Type B pancreatic cell (in vitro differentiated cells): Measurements from ENCODE around the gene SNAI1. TPM values are rescaled to one million over a fixed set of nuclear protein-coding genes. Genes with fewer than 3 reads are reported as not detected.

ENCODE experiments used
- DNase-seq: peaks from one replicate; pipeline ENCODE4 v3.0.0; 2021; ENCODE audit warnings: mixed read lengths; ENCODE audit not compliant: unreplicated experiment; ENCODE audit errors: extremely low spot score
- H3K27ac Mint-ChIP-seq: 2 replicates; pipeline ENCODE4 v1.8.0; 2021; ENCODE audit warnings: mild to moderate bottlenecking, mixed read lengths
- H3K27me3 Mint-ChIP-seq: 2 replicates; pipeline ENCODE4 v1.8.0; 2021; ENCODE audit warnings: mixed read lengths
- H3K36me3 Mint-ChIP-seq: 2 replicates; pipeline ENCODE4 v1.8.0; 2021; ENCODE audit warnings: mixed read lengths
- H3K4me1 Mint-ChIP-seq: one replicate; pipeline ENCODE4 v1.8.0; 2021; ENCODE audit warnings: mixed read lengths; ENCODE audit not compliant: unreplicated experiment
- H3K4me3 Mint-ChIP-seq: 2 replicates; pipeline ENCODE4 v1.8.0; 2021; ENCODE audit warnings: mild to moderate bottlenecking, mixed read lengths
- H3K9me3 Mint-ChIP-seq: 2 replicates; pipeline ENCODE4 v1.8.0; 2021; ENCODE audit warnings: mixed read lengths
- CTCF ChIP-seq: fragments of 200-600 bp; sonication (generic); conservative IDR thresholded peaks from 2 replicates; pipeline ENCODE4 v1.5.0; 2021; ENCODE audit warnings: antibody characterized with exemption, mild to moderate bottlenecking
- total RNA-seq: library from RNA; stranded (reverse); gene quantifications from 2 replicates; pipeline ENCODE4 v1.2.1, GENCODE V29; 2021; ENCODE audit warnings: low replicate concordance

Gene SNAI1
- total RNA-seq, 1 donor from 2014 or later = 30.8 TPM

- Mint-ChIP-seq H3K36me3 (no peaks in the 10 kb centered on the region), H3K4me1 (peaks cover 28% of the 10 kb centered on the region), H3K4me3 (no peak overlapping the region), H3K27me3 (no peaks in the 10 kb centered on the region), H3K27ac (no peak overlapping the region), H3K9me3 (no peaks in the 10 kb centered on the region)
- DNase-seq = no peak
- no peak for TF ChIP-seq CTCF
Measured at GRCh38 chr20:50037123-50037522, 54.3 kb downstream of the SNAI1 start.

GRCh38 chr20:50037575-50037974 lies 54.8 kb downstream of the SNAI1 start:
- Mint-ChIP-seq H3K27ac (no peak overlapping the region), H3K9me3 (no peaks in the 10 kb centered on the region), H3K36me3 (no peaks in the 10 kb centered on the region), H3K27me3 (no peaks in the 10 kb centered on the region), H3K4me3 (no peak overlapping the region), H3K4me1 (peaks cover 28% of the 10 kb centered on the region)
- no peak for DNase-seq
- no peak for TF ChIP-seq CTCF

GRCh38 chr20:50038169-50038568 lies 55.4 kb downstream of the SNAI1 start:
- H3K36me3 Mint-ChIP-seq = no peaks in the 10 kb centered on the region
- H3K9me3 Mint-ChIP-seq = no peaks in the 10 kb centered on the region
- TF ChIP-seq CTCF = no peak
- no peaks in the 10 kb centered on the region for H3K27me3 Mint-ChIP-seq
- peaks cover 28% of the 10 kb centered on the region for H3K4me1 Mint-ChIP-seq
- H3K4me3 Mint-ChIP-seq = no peak overlapping the region
- no peak for DNase-seq
- no peak overlapping the region for H3K27ac Mint-ChIP-seq

Other genes with a start within 250 kb of the SNAI1 start
- 8.6 and 9.4 TPM in 2 replicates for gene SLC9A8, start 170.2 kb upstream of the SNAI1 start, total RNA-seq
- 9.2 and 11.3 TPM in 2 replicates for gene SPATA2, start 67.5 kb upstream of the SNAI1 start, total RNA-seq
- gene RNF114, start 46.6 kb upstream of the SNAI1 start, total RNA-seq = 62.9 and 72.1 TPM in 2 replicates
- 90.5 and 117 TPM in 2 replicates for gene UBE2V1, start 130.2 kb downstream of the SNAI1 start, total RNA-seq
- gene PEDS1, start 170.7 kb downstream of the SNAI1 start, total RNA-seq = 29.9 and 42.9 TPM in 2 replicates
- gene CEBPB, start 207.8 kb downstream of the SNAI1 start, total RNA-seq = 23.0 and 54.1 TPM in 2 replicates